GM21528 (cell line): ENCODE data around the gene DIS3L2.

Experiments used
- ATAC-seq: cut with Tn5 transposase; IDR thresholded peaks from one replicate; pipeline ENCODE4 v1.9.1; 2021; ENCODE audit warnings: mild to moderate bottlenecking, moderate library complexity; ENCODE audit not compliant: unreplicated experiment, low FRiP score

The DIS3L2 gene

GRCh38 chr2:231961349-231962166 is at the start of gene DIS3L2:
Gene DIS3L2 (plus strand): TSS chr2:231961713. CDS start chr2:232014928, 53,215 bp downstream.
- peak; percentile 89 for ATAC-seq

GRCh38 chr2:231914077-231914690 is 47.3 kb upstream of the DIS3L2 start:
- ATAC-seq: no peak

- no peak for ATAC-seq
Observed at GRCh38 chr2:231917280-231918066, 44.0 kb upstream of the DIS3L2 start.

- no peak for ATAC-seq
Observed at GRCh38 chr2:231918501-231919330, 42.8 kb upstream of the DIS3L2 start.

GRCh38 chr2:231919341-231920035 is 42.0 kb upstream of the DIS3L2 start:
- no peak for ATAC-seq

GRCh38 chr2:231920366-231920765 is 41.1 kb upstream of the DIS3L2 start:
- ATAC-seq: no peak

- no peak for ATAC-seq
Observed at GRCh38 chr2:231920795-231921194, 40.7 kb upstream of the DIS3L2 start.

- ATAC-seq: no peak
Observed at GRCh38 chr2:231922311-231923009, 39.1 kb upstream of the DIS3L2 start.

GRCh38 chr2:231923010-231923344 is 38.5 kb upstream of the DIS3L2 start:
- no peak for ATAC-seq

GRCh38 chr2:231923951-231924888 is 37.3 kb upstream of the DIS3L2 start:
- no peak for ATAC-seq

GRCh38 chr2:231924889-231925275 is 36.6 kb upstream of the DIS3L2 start:
- ATAC-seq: no peak

- peak; percentile 56 for ATAC-seq
Observed at GRCh38 chr2:231925303-231926179, 36.0 kb upstream of the DIS3L2 start.

- peak; percentile 60 for ATAC-seq
Observed at GRCh38 chr2:231926180-231926741, 35.3 kb upstream of the DIS3L2 start, which contains the start of gene NPPC. Gene NPPC (minus strand): TSS chr2:231926396. CDS start chr2:231926249, 147 bp downstream.

GRCh38 chr2:231926761-231927565 is 34.5 kb upstream of the DIS3L2 start:
- no peak for ATAC-seq

- ATAC-seq: no peak
Observed at GRCh38 chr2:231927566-231927890, 34.0 kb upstream of the DIS3L2 start.

- no peak for ATAC-seq
Observed at GRCh38 chr2:231928481-231928880, 33.0 kb upstream of the DIS3L2 start.
